ENCODE data around the gene CLPTM1. TPM values are rescaled to one million over a fixed set of nuclear protein-coding genes. Genes with fewer than 3 reads are reported as not detected.

CLPTM1 gene
- total RNA-seq, 4 donors from 2014 or later = 61.3 to 116 (median 89.4) TPM

- no peak for DNase-seq
Observed at GRCh38 chr19:44930088-44930487, 25.1 kb upstream of the CLPTM1 start.

GRCh38 chr19:44931541-44931940 is 23.6 kb upstream of the CLPTM1 start:
- TF ChIP-seq CTCF (IDR thresholded peaks at IDR 0.05 in 4 of 5, conservative IDR thresholded peaks at IDR 0.05 in 1 of 5) (no peak), POLR2A (IDR thresholded peaks at IDR 0.05) (no peak)
- Histone ChIP-seq H3K27me3 (no peaks in the 10 kb centered on the region), H3K4me1 (peaks cover 0 to 10% of the 10 kb centered on the region in 2 donors), H3K9me3 (no peaks in the 10 kb centered on the region), H3K27ac (no peak overlapping the region), H3K36me3 (no peaks in the 10 kb centered on the region), H3K4me3 (no peak overlapping the region)
- in situ Hi-C loops (cut with MboI; ENCODE audit: low sequenced_read_pairs in 4 of 4) = no loop called here
- intact Hi-C loops (cut with DNase I; ENCODE audit: low total_unique reads) = no loop called here
- DNase-seq = no peak
- no peak for ATAC-seq

More at GRCh38 chr19:44930088-44930487, 25.1 kb upstream of the CLPTM1 start:
- no peak overlapping the region for H3K4me3 ChIP-seq
- intact Hi-C loops (cut with DNase I; ENCODE audit: low total_unique reads) = no loop called here
- in situ Hi-C loops (cut with MboI; ENCODE audit: low sequenced_read_pairs in 4 of 4) = no loop called here
- ATAC-seq = no peak
- H3K9me3 ChIP-seq = no peaks in the 10 kb centered on the region
- peaks cover 0 to 11% of the 10 kb centered on the region in 2 donors for H3K4me1 ChIP-seq
- no peaks in the 10 kb centered on the region for H3K36me3 ChIP-seq
- no peak overlapping the region for H3K27ac ChIP-seq
- no peaks in the 10 kb centered on the region for H3K27me3 ChIP-seq
- no peak for TF ChIP-seq POLR2A (IDR thresholded peaks at IDR 0.05)
- TF ChIP-seq CTCF (IDR thresholded peaks at IDR 0.05 in 4 of 5, conservative IDR thresholded peaks at IDR 0.05 in 1 of 5) = no peak

- DNase-seq = no peak
- Histone ChIP-seq H3K4me1 (no peaks in the 10 kb centered on the region), H3K36me3 (no peaks in the 10 kb centered on the region), H3K4me3 (no peak overlapping the region), H3K27ac (no peak overlapping the region), H3K9me3 (no peaks in the 10 kb centered on the region), H3K27me3 (no peaks in the 10 kb centered on the region)
- no peak for ATAC-seq
- no peak for TF ChIP-seq CTCF (IDR thresholded peaks at IDR 0.05 in 4 of 5, conservative IDR thresholded peaks at IDR 0.05 in 1 of 5)
- no peak for TF ChIP-seq POLR2A (IDR thresholded peaks at IDR 0.05)
- in situ Hi-C loops (cut with MboI; ENCODE audit: low sequenced_read_pairs in 4 of 4) (no loop called here), intact Hi-C loops (cut with DNase I; ENCODE audit: low total_unique reads) (no loop called here)
Observed at GRCh38 chr19:44939668-44940067, 15.5 kb upstream of the CLPTM1 start.

GRCh38 chr19:44942067-44942571 is 13.1 kb upstream of the CLPTM1 start, which contains the start of gene APOC4:
Gene APOC4 (plus strand): TSS chr19:44942237. CDS start chr19:44942278, 41 bp downstream.
- in situ Hi-C loops (cut with MboI; ENCODE audit: low sequenced_read_pairs in 4 of 4) = no loop called here
- intact Hi-C loops (cut with DNase I; ENCODE audit: low total_unique reads) = no loop called here

More at GRCh38 chr19:44942067-44942571, 13.1 kb upstream of the CLPTM1 start, which contains the start of gene APOC4:
- Histone ChIP-seq H3K4me3 (no peak within 1 kb of the TSS), H3K27ac (no peak within 1 kb of the TSS), H3K36me3 (no peaks in the 10 kb centered on the region), H3K4me1 (no peaks in the 10 kb centered on the region), H3K27me3 (no peaks in the 10 kb centered on the region), H3K9me3 (no peaks in the 10 kb centered on the region)
- TF ChIP-seq CTCF (IDR thresholded peaks at IDR 0.05 in 4 of 5, conservative IDR thresholded peaks at IDR 0.05 in 1 of 5) = no peak
- TF ChIP-seq POLR2A (IDR thresholded peaks at IDR 0.05) = no peak
- no peak for DNase-seq
- ATAC-seq = no peak

Measured in gastrocnemius medialis (tissue), 4 donors.